Sigmoid colon (tissue), 4 donors: ENCODE data around the gene SLC12A9.

Experiments
- CTCF ChIP-seq, 4 experiments: fragments of 450-650 bp in 3 of 4; fragments of 200-600 bp in 1 of 4; IDR thresholded peaks; one replicate each; pipeline ENCODE4 v1.5.1; 2016 to 2019; ENCODE audit warnings: antibody characterized with exemption in 4 of 4, mild to moderate bottlenecking in 3 of 4, moderate library complexity in 2 of 4
- EP300 ChIP-seq, 4 donors: sonication (generic); formaldehyde crosslinking; IDR thresholded peaks; one replicate each; pipeline ENCODE4 v1.6.1; 2017; ENCODE audit warnings: antibody characterized with exemption in 4 of 4
- POLR2A ChIP-seq, 2 donors: fragments of 450-650 bp; IDR thresholded peaks; one replicate each; pipeline ENCODE4 v1.6.1; 2016; ENCODE audit warnings: antibody characterized with exemption in 2 of 2, mild to moderate bottlenecking in 2 of 2, moderate library complexity in 2 of 2

GRCh38 chr7:100888291-100888987, 35.9 kb downstream of the SLC12A9 start:
- TF ChIP-seq CTCF (IDR thresholded peaks at IDR 0.05) (no peak), POLR2A (IDR thresholded peaks at IDR 0.05) (no peak), EP300 (IDR thresholded peaks at IDR 0.05) (no peak)
